Stomach smooth muscle (tissue), 2 donors: ENCODE results near the gene HLA-DQB2.
"Not testable (repeated sequence)": the region's sequence is repeated elsewhere in the genome, so short reads cannot be mapped to it uniquely, and the experiment has no call there.

Experiments used
- H3K27ac ChIP-seq: one replicate; pipeline ENCODE4 v1.7.0; 2013; ENCODE audit warnings: mild to moderate bottlenecking, low read length, inconsistent platforms
- H3K27me3 ChIP-seq, 2 donors: one replicate each; pipeline ENCODE4 v1.7.0; 2013; ENCODE audit warnings: low read length in 2 of 2; ENCODE audit not compliant: insufficient read depth in 2 of 2, control insufficient read depth in 1 of 2
- H3K36me3 ChIP-seq, 2 donors: one replicate each; pipeline ENCODE4 v1.7.0; 2013; ENCODE audit warnings: low read length in 2 of 2; ENCODE audit not compliant: control insufficient read depth in 2 of 2, insufficient read depth in 2 of 2
- H3K4me1 ChIP-seq: one replicate; pipeline ENCODE4 v1.7.0; 2013; ENCODE audit warnings: low read length; ENCODE audit not compliant: control insufficient read depth, insufficient read depth
- H3K4me3 ChIP-seq, 2 donors: one replicate each; pipeline ENCODE4 v1.7.0; 2013; ENCODE audit warnings: low read length in 2 of 2
- H3K9ac ChIP-seq, 2 donors: one replicate each; pipeline ENCODE4 v1.7.0; 2013; ENCODE audit warnings: low read length in 2 of 2, mild to moderate bottlenecking in 1 of 2
- H3K9me3 ChIP-seq, 2 donors: one replicate each; pipeline ENCODE4 v1.7.0; 2013; ENCODE audit warnings: low read length in 2 of 2; ENCODE audit not compliant: control insufficient read depth in 2 of 2
- donor health status: healthy.
- donor health status: Pancreatic carcinoma.

The HLA-DQB2 gene

GRCh38 chr6:32752580-32752979 lies 10.8 kb downstream of the HLA-DQB2 start:
- no peak overlapping the region for H3K9ac ChIP-seq

GRCh38 chr6:32745649-32746048 lies 17.7 kb downstream of the HLA-DQB2 start:
- not testable (repeated sequence) for H3K27ac ChIP-seq, H3K36me3 ChIP-seq, H3K9me3 ChIP-seq, H3K9ac ChIP-seq, H3K4me1 ChIP-seq, H3K4me3 ChIP-seq, H3K27me3 ChIP-seq

More at GRCh38 chr6:32752580-32752979, 10.8 kb downstream of the HLA-DQB2 start:
- H3K4me1 ChIP-seq, result no peaks in the 10 kb centered on the region
- no peaks in the 10 kb centered on the region for H3K9me3 ChIP-seq
- no peaks in the 10 kb centered on the region for H3K36me3 ChIP-seq
- H3K4me3 ChIP-seq, result no peak overlapping the region
- H3K27ac ChIP-seq, result no peak overlapping the region
- H3K27me3 ChIP-seq, result peaks cover 2 to 5% of the 10 kb centered on the region in 2 donors

DNA sequence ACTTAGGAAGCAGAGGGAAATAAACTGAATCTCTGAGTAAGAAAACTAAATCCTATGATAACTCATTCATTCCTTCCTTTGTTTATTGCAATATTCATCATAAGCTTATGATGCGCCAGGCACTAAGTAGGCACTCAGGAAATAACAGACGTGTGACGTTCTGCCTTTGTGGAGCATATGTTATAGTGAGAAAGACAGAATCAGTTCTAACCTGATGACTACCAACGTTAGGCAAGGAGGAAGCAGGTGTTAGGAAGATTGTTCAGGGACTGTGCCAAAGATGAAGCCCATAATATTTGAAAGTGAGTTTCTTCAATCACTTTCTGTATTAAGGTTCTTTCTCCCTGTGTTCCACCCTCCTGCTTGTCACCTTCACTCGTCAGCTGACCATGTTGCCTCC lies 18.6 kb downstream of the HLA-DQB2 start:
- Histone ChIP-seq H3K4me3 (no peak overlapping the region), H3K36me3 (no peaks in the 10 kb centered on the region), H3K9ac (no peak overlapping the region), H3K27ac (no peak overlapping the region), H3K4me1 (no peaks in the 10 kb centered on the region), H3K9me3 (no peaks in the 10 kb centered on the region), H3K27me3 (peaks cover 4% of the 10 kb centered on the region in 2 donors)

DNA sequence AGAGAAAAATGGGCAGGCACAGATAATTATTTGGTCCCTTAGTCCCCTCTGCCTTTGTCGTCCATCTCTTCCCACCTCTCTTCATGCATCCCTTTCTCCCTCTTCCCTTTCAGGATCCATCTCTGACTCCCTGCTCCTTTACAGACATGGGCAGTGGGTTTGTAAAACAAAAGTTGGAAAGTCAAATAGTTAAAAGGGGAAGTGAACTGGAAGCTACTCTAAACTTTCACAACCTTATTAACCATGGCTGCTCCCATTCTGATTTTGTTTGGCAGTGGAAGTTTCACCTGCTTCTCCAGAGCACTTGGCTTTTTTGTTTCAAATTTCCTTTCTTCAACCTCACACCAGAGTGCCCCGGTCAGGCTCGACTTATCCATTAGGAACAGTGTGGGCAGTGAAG lies 21.0 kb downstream of the HLA-DQB2 start:
- Histone ChIP-seq H3K36me3 (no peaks in the 10 kb centered on the region), H3K9ac (no peak overlapping the region), H3K4me1 (no peaks in the 10 kb centered on the region), H3K27me3 (peaks cover 4% of the 10 kb centered on the region in 2 donors), H3K27ac (no peak overlapping the region), H3K4me3 (no peak overlapping the region), H3K9me3 (no peaks in the 10 kb centered on the region)

DNA sequence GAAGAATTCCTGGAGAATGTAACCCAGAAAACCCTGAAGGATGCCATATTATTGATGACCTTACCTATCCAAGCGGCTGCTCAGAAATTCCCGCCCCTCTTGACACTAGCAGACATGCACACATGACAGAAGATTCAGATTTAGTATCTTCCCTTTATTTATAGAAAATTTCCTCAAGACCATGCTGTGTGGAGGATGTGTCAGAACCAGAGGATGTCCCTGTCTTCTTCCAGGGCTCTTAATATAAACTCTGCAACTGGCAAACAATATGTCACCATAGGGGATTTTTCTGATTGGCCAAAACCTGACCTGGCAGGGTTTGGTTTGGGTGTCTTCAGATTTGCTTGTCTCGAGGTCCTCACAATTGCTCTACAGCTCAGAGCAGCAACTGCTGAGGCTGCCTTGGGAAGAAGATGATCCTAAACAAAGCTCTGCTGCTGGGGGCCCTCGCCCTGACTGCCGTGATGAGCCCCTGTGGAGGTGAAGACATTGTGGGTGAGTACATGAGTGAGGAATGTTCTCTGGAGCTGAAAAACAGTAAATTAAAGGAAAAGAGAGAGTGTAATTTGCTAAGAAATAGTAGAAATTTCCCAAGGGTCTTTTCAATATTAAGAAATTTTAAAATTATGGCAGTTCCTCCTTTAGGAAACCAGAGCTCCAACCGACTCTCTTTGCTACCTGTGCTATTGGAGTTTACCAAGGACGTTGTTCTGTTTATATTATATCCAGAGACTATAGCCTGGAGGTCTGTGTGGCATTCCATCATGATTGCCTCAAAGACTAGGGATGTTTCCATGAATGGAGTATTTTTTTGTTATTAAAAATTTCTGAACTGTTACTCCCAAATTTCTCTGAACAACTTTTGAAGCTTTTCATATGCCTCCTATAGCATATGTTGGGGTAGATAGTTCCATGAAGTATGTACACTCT lies 22.0 kb downstream of the HLA-DQB2 start, which contains the start of gene HLA-DQA2:
TSS of gene HLA-DQA2 (plus strand) at position 361 of the 930 bp plus-strand sequence. CDS start at position 414, 53 bp downstream.
- H3K9me3 ChIP-seq, result no peaks in the 10 kb centered on the region
- H3K27ac ChIP-seq, result no peak within 1 kb of the TSS
- no peaks in the 10 kb centered on the region for H3K36me3 ChIP-seq
- peaks cover 4% of the 10 kb centered on the region in 2 donors for H3K27me3 ChIP-seq
- H3K4me1 ChIP-seq, result no peaks in the 10 kb centered on the region
- no peak within 1 kb of the TSS for H3K4me3 ChIP-seq
- H3K9ac ChIP-seq, result no peak within 1 kb of the TSS

GRCh38 chr6:32738126-32738525 lies 25.2 kb downstream of the HLA-DQB2 start:
- H3K4me3 ChIP-seq, result no peak overlapping the region
- peaks cover 0 to 3% of the 10 kb centered on the region in 2 donors for H3K27me3 ChIP-seq
- no peaks in the 10 kb centered on the region for H3K4me1 ChIP-seq
- H3K9me3 ChIP-seq, result no peaks in the 10 kb centered on the region
- no peak overlapping the region for H3K9ac ChIP-seq
- no peak overlapping the region for H3K27ac ChIP-seq
- no peaks in the 10 kb centered on the region for H3K36me3 ChIP-seq

DNA sequence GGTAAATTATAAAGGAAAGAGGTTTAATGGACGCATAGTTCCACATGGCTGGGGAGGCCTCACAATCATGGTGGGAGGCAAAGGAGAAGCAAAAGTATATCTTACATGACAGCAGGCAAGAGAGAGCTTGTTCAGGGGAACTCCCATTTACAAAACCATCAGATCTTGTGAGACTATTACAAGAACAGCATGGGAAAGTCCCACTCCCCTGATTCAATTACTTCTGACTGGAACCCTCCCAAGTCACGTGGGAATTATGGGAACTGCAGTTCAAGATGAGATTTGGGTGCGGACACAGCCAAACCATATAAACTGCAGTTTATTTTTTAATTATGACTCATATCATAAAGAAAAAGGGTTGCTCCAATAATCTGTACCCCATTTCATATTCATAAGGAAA lies 44.5 kb downstream of the HLA-DQB2 start:
- Histone ChIP-seq H3K9ac (no peak overlapping the region), H3K36me3 (no peaks in the 10 kb centered on the region), H3K27ac (no peak overlapping the region), H3K27me3 (peaks cover 0 to 2% of the 10 kb centered on the region in 2 donors), H3K4me3 (no peak overlapping the region), H3K9me3 (no peaks in the 10 kb centered on the region), H3K4me1 (no peaks in the 10 kb centered on the region)

DNA sequence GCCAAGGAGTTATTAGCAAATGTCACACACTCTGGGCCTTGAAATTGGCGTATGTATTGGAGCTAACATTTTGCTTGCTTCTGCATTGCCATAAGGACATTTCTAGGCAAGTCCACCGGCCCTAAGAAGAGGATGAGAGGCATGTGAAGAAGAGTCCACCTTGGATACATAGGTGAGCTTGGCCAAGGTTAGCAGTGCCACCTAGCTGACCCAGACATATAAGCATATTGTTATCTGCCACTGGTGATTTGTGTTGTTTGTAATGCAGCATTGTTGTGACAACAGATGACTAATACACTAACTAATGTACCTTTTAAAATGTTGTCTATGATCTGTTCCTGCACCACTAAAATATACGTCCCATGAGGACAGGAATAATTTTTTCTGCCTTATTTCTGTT lies 46.9 kb downstream of the HLA-DQB2 start:
- H3K9ac ChIP-seq, result no peak overlapping the region
- H3K27ac ChIP-seq, result no peak overlapping the region
- no peaks in the 10 kb centered on the region for H3K9me3 ChIP-seq
- H3K36me3 ChIP-seq, result no peaks in the 10 kb centered on the region
- H3K27me3 ChIP-seq, result peaks cover 0 to 2% of the 10 kb centered on the region in 2 donors
- H3K4me1 ChIP-seq, result no peaks in the 10 kb centered on the region
- no peak overlapping the region for H3K4me3 ChIP-seq

DNA sequence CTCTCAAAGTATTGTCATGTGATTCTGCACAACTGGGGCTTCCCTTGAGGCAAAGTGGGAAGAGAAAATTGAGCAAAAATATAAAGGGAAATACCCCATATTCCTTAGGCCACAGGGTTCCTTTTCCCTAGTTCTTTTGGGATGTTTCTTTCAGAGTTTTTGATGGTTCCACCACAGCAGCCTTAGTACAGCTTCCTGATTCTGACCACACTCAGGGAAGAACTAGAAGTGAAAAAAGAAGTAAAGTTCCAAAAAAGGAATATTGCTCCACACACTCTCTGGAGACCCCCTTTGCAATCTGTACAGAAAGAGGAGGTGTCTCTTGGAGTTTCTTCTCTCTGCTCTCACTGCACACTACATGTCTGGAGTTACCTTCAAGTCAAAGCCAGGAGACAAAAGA lies 50.1 kb downstream of the HLA-DQB2 start:
- H3K9ac ChIP-seq, result no peak overlapping the region
- H3K4me1 ChIP-seq, result no peaks in the 10 kb centered on the region
- H3K4me3 ChIP-seq, result no peak overlapping the region
- no peaks in the 10 kb centered on the region for H3K36me3 ChIP-seq
- no peaks in the 10 kb centered on the region for H3K9me3 ChIP-seq
- no peak overlapping the region for H3K27ac ChIP-seq
- peaks cover 0 to 2% of the 10 kb centered on the region in 2 donors for H3K27me3 ChIP-seq

- no peaks in the 10 kb centered on the region for H3K4me1 ChIP-seq
- no peaks in the 10 kb centered on the region for H3K9me3 ChIP-seq
- H3K27me3 ChIP-seq, result no peaks in the 10 kb centered on the region
- no peaks in the 10 kb centered on the region for H3K36me3 ChIP-seq
- no peak overlapping the region for H3K27ac ChIP-seq
- no peak overlapping the region for H3K9ac ChIP-seq
- no peak overlapping the region for H3K4me3 ChIP-seq
Measured at GRCh38 chr6:32709625-32710024, 53.7 kb downstream of the HLA-DQB2 start.
